HepG2 (cell line): ENCODE data around the gene EPB41L5. TPM values are rescaled to one million over a fixed set of nuclear protein-coding genes. Genes with fewer than 3 reads are reported as not detected.

Source experiments
- CENPX ChIP-seq: sonication (generic); formaldehyde crosslinking; IDR thresholded peaks from 2 replicates; pipeline ENCODE4 v1.9.0; 2021; ENCODE audit warnings: mild to moderate bottlenecking, missing genetic modification reagents, moderate library complexity
- MEIS2 ChIP-seq: sonication (generic); formaldehyde crosslinking; IDR thresholded peaks from 2 replicates; pipeline ENCODE4 v1.9.0; 2021; ENCODE audit warnings: mild to moderate bottlenecking, missing genetic modification reagents
- PHF5A ChIP-seq: IDR thresholded peaks from one replicate; pipeline ENCODE4 v1.6.1; 2018; ENCODE audit warnings: low read depth, missing genetic modification reagents; ENCODE audit not compliant: unreplicated experiment
- RBAK ChIP-seq: sonication (generic); formaldehyde crosslinking; IDR thresholded peaks from 2 replicates; pipeline ENCODE4 v1.5.1; 2020; ENCODE audit warnings: mild to moderate bottlenecking, missing genetic modification reagents
- TOE1 ChIP-seq: sonication (generic); formaldehyde crosslinking; IDR thresholded peaks from 2 replicates; pipeline ENCODE4 v1.4.0; 2020; ENCODE audit warnings: mild to moderate bottlenecking, missing genetic modification reagents
- ZNF10 ChIP-seq: sonication (generic); formaldehyde crosslinking; IDR thresholded peaks from 2 replicates; pipeline ENCODE4 v1.4.0; 2020; ENCODE audit warnings: mild to moderate bottlenecking, low read depth, missing genetic modification reagents, borderline replicate concordance
- ZNF333 ChIP-seq: sonication (generic); formaldehyde crosslinking; IDR thresholded peaks from 2 replicates; pipeline ENCODE4 v1.4.0; 2020; ENCODE audit warnings: mild to moderate bottlenecking, missing genetic modification reagents, borderline replicate concordance
- ZNF446 ChIP-seq: sonication (generic); formaldehyde crosslinking; IDR thresholded peaks from 2 replicates; pipeline ENCODE4 v1.5.0; 2020; ENCODE audit warnings: mild to moderate bottlenecking, missing genetic modification reagents
- ZNF530 ChIP-seq: sonication (generic); formaldehyde crosslinking; IDR thresholded peaks from 2 replicates; pipeline ENCODE4 v1.5.0; 2020; ENCODE audit warnings: low read depth, mild to moderate bottlenecking, missing genetic modification reagents
- ZNF574 ChIP-seq: sonication (generic); formaldehyde crosslinking; IDR thresholded peaks from 2 replicates; pipeline ENCODE4 v1.4.0; 2020; ENCODE audit warnings: missing genetic modification reagents
- ZNF768 ChIP-seq: sonication (generic); formaldehyde crosslinking; IDR thresholded peaks from 2 replicates; pipeline ENCODE4 v1.4.0; 2020; ENCODE audit warnings: missing genetic modification reagents
- ZNF777 ChIP-seq: sonication (generic); formaldehyde crosslinking; IDR thresholded peaks from 2 replicates; pipeline ENCODE4 v1.4.0; 2020; ENCODE audit warnings: missing genetic modification reagents
- polyA plus RNA-seq, 8 experiments: library from polyadenylated mRNA; depleted of rRNA in 3 of 8; stranded (reverse) in 7 of 8; unstranded in 1 of 8; fragments of >200 nt; fragmentation: Illumina TruSeq in 4 of 8; extraction: Trizol in 4 of 8; gene quantifications; 2 replicates each; pipeline versions ENCODE4 v1.2.1 to v1.2.3, GENCODE V29; 2011 to 2016; ENCODE audit warnings: low read depth in 4 of 8, missing spikeins in 1 of 8, mixed read lengths in 1 of 8; ENCODE audit not compliant: insufficient read depth in 1 of 8
- total RNA-seq, 5 experiments: library from RNA; depleted of rRNA; stranded (reverse); fragments of >200 nt; fragmentation: Illumina TruSeq; extraction: Trizol; gene quantifications; 2 replicates each; pipeline ENCODE4 v1.2.3, GENCODE V29; 2016; ENCODE audit warnings: low read depth in 1 of 5
- TF ChIP-seq, protein P1 (sequence below): sonication (generic); formaldehyde crosslinking; IDR thresholded peaks from 2 replicates; pipeline ENCODE4 v1.9.0; 2021; ENCODE audit warnings: mild to moderate bottlenecking, missing genetic modification reagents
- TF ChIP-seq, protein P2 (sequence below): sonication (generic); formaldehyde crosslinking; IDR thresholded peaks from 2 replicates; pipeline ENCODE4 v1.5.1; 2020; ENCODE audit warnings: missing genetic modification reagents, mild to moderate bottlenecking, borderline replicate concordance
- TF ChIP-seq, protein P3 (sequence below): sonication (generic); formaldehyde crosslinking; IDR thresholded peaks from 2 replicates; pipeline ENCODE4 v1.5.0; 2020; ENCODE audit warnings: missing genetic modification reagents, mild to moderate bottlenecking, borderline replicate concordance

The EPB41L5 gene
- total and polyA plus RNA-seq, 2 of the 13 experiments (the other 11 are each of a cell fraction or from before 2014, with no cell fraction given) = 40.5 to 47.5 TPM

- TF ChIP-seq ZNF574 (CRISPR knock-in tag) = peak; percentile 91
- peak; percentile 89 for TF ChIP-seq MEIS2 (CRISPR knock-in tag)
- peak; percentile 84; the same call in 1 of the 2 replicates for TF ChIP-seq ZNF446 (CRISPR knock-in tag)
- TF ChIP-seq ZNF530 (CRISPR knock-in tag) = peak; percentile 83; the same call in 1 of the 2 replicates
- no peak; the same call in 1 of the 2 replicates for TF ChIP-seq TOE1 (CRISPR knock-in tag)
- TF ChIP-seq, protein P1, sequence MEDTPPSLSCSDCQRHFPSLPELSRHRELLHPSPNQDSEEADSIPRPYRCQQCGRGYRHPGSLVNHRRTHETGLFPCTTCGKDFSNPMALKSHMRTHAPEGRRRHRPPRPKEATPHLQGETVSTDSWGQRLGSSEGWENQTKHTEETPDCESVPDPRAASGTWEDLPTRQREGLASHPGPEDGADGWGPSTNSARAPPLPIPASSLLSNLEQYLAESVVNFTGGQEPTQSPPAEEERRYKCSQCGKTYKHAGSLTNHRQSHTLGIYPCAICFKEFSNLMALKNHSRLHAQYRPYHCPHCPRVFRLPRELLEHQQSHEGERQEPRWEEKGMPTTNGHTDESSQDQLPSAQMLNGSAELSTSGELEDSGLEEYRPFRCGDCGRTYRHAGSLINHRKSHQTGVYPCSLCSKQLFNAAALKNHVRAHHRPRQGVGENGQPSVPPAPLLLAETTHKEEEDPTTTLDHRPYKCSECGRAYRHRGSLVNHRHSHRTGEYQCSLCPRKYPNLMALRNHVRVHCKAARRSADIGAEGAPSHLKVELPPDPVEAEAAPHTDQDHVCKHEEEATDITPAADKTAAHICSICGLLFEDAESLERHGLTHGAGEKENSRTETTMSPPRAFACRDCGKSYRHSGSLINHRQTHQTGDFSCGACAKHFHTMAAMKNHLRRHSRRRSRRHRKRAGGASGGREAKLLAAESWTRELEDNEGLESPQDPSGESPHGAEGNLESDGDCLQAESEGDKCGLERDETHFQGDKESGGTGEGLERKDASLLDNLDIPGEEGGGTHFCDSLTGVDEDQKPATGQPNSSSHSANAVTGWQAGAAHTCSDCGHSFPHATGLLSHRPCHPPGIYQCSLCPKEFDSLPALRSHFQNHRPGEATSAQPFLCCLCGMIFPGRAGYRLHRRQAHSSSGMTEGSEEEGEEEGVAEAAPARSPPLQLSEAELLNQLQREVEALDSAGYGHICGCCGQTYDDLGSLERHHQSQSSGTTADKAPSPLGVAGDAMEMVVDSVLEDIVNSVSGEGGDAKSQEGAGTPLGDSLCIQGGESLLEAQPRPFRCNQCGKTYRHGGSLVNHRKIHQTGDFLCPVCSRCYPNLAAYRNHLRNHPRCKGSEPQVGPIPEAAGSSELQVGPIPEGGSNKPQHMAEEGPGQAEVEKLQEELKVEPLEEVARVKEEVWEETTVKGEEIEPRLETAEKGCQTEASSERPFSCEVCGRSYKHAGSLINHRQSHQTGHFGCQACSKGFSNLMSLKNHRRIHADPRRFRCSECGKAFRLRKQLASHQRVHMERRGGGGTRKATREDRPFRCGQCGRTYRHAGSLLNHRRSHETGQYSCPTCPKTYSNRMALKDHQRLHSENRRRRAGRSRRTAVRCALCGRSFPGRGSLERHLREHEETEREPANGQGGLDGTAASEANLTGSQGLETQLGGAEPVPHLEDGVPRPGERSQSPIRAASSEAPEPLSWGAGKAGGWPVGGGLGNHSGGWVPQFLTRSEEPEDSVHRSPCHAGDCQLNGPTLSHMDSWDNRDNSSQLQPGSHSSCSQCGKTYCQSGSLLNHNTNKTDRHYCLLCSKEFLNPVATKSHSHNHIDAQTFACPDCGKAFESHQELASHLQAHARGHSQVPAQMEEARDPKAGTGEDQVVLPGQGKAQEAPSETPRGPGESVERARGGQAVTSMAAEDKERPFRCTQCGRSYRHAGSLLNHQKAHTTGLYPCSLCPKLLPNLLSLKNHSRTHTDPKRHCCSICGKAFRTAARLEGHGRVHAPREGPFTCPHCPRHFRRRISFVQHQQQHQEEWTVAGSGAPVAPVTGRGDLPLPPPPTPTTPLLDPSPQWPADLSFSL (CRISPR knock-in tag) = peak; percentile 77; the same call in 1 of the 2 replicates
- TF ChIP-seq ZNF777 (CRISPR knock-in tag) = peak; percentile 96
- peak; percentile 74 for TF ChIP-seq PHF5A (CRISPR knock-in tag)
- peak; percentile 96; the same call in 1 of the 2 replicates for TF ChIP-seq ZNF333
- TF ChIP-seq, protein P2, sequence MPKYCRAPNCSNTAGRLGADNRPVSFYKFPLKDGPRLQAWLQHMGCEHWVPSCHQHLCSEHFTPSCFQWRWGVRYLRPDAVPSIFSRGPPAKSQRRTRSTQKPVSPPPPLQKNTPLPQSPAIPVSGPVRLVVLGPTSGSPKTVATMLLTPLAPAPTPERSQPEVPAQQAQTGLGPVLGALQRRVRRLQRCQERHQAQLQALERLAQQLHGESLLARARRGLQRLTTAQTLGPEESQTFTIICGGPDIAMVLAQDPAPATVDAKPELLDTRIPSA (CRISPR knock-in tag) = no peak
- no peak; the same call in 1 of the 2 replicates for TF ChIP-seq RBAK (CRISPR knock-in tag)
- TF ChIP-seq, protein P3, sequence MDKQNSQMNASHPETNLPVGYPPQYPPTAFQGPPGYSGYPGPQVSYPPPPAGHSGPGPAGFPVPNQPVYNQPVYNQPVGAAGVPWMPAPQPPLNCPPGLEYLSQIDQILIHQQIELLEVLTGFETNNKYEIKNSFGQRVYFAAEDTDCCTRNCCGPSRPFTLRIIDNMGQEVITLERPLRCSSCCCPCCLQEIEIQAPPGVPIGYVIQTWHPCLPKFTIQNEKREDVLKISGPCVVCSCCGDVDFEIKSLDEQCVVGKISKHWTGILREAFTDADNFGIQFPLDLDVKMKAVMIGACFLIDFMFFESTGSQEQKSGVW (CRISPR knock-in tag) = no peak
- peak; percentile 73 for TF ChIP-seq ZNF768
- 0 out of 2 replicates have a peak, but pooled peaks have one; percentile 67 for TF ChIP-seq ZNF10 (CRISPR knock-in tag)
- no peak for TF ChIP-seq CENPX (CRISPR knock-in tag)
Measured at GRCh38 chr2:120012771-120013596, at the start of gene EPB41L5 (continued).
